GM12892 (cell line): ENCODE measurements around the gene SPATS2.
"Not testable (repeated sequence)": the region's sequence is repeated elsewhere in the genome, so short reads cannot be mapped to it uniquely, and the experiment has no call there.

Experiments used
- DNase-seq: peaks from one replicate; pipeline ENCODE4 v3.0.0; 2011; ENCODE audit not compliant: insufficient read length
- FAIRE-seq: peaks from 2 replicates; lab custom pipeline; 2011; peaks lifted over from hg19 to GRCh38; lab: Jason Lieb, UNC
- POLR2A ChIP-seq: IDR thresholded peaks from 2 replicates; pipeline ENCODE4 v1.6.1; 2011; ENCODE audit warnings: low read depth, low read length, control low read depth
- POLR2AphosphoS5 ChIP-seq: IDR thresholded peaks from 2 replicates; pipeline ENCODE4 v1.6.1; 2011; ENCODE audit warnings: low read depth, low read length, control low read depth
- TAF1 ChIP-seq: IDR thresholded peaks from 2 replicates; pipeline ENCODE4 v1.6.1; 2011; ENCODE audit warnings: low read depth, mild to moderate bottlenecking, control low read depth, low read length, borderline replicate concordance

Gene SPATS2

DNA sequence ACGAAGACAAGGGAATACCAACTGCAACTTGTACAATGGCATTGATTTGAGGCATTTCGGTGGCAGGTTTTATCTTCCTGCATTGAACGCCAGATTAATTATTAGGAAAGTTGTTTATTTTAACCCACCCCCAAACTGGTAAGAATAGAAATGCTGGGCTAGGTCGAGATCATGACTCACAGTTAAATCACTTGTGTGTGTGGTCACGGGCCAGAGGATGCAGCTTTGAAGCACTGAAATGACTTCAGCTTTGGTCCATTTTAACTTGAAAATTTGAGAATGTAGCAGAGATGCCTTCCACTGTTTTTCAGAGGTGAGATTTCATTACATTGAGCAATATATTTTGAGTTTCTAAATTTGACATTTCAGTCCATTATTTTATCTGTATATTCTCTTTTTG lies 148.0 kb downstream of the SPATS2 start:
- TF ChIP-seq POLR2A (no peak), TAF1 (no peak), POLR2AphosphoS5 (no peak)
- no peak for FAIRE-seq
- DNase-seq = no peak

DNA sequence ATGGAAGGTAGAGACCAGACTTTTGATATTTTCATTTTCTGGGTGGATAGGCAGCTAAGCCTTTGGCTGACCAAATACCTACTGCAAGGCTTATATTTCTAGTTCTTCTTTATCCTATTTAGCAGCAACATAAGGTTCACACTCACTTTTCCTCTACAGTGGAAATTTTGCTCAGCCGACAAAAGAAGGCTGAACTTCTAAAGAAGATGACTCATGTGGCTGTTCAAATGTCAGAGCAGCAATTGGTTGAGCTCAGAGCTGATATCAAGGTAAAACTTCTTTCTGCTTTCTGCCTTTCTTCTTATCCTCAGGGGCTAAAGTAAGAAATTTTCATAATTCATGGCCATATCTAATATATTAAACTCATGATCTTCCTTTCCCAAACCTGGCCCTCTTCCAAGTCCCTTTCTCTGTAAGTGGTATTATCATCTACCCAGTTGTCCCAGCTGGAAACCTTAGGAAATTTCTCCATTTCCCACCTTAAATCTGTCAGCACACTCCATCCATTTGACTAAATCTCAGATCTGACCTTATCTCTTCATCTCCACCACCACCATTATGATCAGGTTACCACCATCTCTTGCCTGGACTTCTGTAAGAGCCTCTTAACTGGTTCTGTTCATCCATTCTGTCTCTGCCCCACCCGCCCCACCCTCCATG lies 151.8 kb downstream of the SPATS2 start:
- no peak for FAIRE-seq
- DNase-seq = no peak
- no peak for TF ChIP-seq TAF1
- TF ChIP-seq POLR2A = no peak
- no peak for TF ChIP-seq POLR2AphosphoS5

DNA sequence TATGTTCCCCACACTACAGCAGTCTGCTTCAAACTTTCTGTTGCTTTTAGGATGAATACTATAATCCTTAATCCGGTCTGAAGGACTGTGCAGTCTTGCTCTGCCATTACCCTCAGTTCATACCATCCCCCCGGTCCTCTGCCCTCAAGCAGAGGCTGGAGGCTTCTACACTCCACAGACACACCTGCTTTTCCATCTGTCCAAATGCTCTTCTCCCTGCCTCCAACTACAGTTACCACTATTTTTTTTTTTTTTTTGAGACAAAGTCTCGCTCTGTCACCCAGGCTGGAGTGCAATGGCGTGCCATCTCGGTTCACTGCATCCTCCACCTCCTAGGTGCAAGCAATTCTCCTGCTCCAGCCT lies 152.3 kb downstream of the SPATS2 start:
- DNase-seq (no peak), FAIRE-seq (no peak)
- no peak for TF ChIP-seq POLR2AphosphoS5

DNA sequence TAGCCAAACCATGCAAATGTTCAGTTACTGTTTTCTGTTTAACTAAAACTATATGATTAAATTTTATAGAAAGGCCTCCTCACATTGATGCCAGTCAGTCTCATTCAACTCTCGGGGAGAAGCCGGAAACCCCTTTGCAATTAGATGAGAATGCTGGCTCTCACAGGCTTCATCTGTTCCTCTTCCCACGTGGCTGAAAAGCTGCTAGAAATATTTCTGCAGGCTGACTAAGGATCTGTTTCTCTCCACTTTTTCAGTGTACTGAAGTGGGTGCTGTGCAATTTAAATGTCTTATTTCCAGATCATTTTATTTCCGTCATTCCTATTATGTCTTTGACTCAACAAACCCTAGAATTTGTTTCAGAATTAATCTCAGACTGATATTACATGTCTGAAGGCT lies 154.1 kb downstream of the SPATS2 start:
- TF ChIP-seq POLR2A (no peak), TAF1 (no peak), POLR2AphosphoS5 (no peak)
- DNase-seq = no peak
- no peak for FAIRE-seq

DNA sequence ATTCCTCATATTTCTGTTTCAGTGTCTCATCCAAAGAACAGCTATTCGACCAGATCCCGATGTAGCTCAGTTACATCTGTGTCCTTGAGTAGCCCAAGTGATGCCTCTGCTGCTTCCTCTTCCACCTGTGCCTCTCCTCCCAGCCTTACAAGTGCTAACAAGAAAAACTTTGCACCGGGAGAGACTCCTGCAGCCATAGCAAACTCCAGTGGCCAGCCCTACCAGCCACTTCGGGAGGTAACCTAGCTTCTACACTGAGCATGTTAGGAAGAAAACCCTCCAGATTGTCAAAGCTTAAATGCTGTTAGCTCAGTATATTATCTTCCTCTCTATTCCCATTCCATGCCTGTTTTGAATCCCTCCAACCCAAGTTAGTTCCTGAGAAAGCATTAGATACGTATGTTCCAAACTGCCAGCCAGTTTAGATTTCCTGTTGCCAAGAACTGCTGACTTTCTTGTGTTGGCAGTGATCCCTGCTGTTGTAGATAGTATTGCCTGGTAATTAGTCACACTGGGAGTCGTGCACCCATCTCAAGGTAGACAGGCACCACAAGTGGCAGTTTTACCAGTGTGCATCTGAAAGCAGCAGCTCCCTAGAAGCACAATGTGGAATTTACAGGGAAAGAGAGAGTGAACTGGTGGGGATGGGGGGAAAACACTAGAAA lies 157.5 kb downstream of the SPATS2 start:
- no peak for DNase-seq
- peak; percentile 33 for FAIRE-seq
- TF ChIP-seq POLR2A (no peak), TAF1 (no peak), POLR2AphosphoS5 (no peak)

DNA sequence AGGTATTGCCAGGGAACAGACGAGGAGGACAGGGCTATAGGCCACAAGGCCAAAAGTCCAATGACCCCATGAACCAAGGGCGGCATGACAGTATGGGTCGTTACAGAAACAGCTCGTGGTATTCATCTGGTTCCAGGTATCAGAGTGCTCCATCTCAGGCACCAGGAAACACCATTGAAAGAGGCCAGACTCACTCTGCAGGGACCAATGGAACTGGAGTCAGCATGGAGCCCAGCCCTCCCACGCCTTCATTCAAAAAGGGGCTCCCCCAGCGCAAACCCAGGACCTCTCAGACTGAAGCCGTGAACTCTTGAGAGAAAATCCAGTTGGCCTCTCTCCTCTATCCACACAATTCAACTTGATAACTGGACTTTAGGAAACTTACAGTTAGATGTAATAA lies 158.7 kb downstream of the SPATS2 start:
- no peak for FAIRE-seq
- no peak for DNase-seq
- TF ChIP-seq TAF1 (no peak), POLR2A (no peak), POLR2AphosphoS5 (no peak)

DNA sequence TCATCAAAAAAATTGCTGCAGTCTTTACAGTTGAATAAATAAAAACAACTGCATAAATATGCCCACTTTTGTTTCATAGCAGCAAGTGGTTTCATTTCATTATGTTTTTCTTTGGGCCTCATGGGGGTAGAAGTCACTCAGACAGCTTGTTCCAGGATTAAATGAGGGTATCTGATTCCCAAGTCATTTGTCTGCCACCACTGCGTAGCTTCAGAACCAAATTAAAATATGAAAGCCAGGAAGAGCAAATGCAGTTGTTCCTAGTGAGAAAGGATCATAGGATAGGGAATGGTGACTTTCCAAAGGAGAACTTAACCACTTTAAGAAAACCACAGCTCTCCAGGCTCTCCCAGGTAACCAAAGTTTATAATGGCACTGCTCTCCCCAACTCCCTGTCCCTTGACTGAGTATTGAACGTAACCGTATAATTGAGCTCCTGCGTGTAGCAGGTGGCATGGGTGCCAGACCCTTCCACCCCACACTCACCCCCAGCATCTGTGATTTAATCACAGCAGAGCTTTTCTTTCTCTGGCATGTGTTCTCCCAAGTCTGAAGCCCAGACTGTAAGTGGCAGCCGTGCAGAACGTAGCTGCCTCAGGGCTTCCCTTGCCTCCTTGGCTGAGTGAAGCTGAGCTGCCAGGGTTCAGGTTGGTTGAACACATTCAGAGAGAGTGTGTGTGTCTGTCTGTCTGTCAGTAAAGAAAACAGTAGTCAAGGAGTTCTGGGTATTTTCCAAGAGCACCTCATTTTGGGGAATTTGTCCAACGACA lies 160.3 kb downstream of the SPATS2 start:
- TF ChIP-seq POLR2A (no peak), POLR2AphosphoS5 (no peak), TAF1 (no peak)
- FAIRE-seq (no peak), DNase-seq (no peak)

DNA sequence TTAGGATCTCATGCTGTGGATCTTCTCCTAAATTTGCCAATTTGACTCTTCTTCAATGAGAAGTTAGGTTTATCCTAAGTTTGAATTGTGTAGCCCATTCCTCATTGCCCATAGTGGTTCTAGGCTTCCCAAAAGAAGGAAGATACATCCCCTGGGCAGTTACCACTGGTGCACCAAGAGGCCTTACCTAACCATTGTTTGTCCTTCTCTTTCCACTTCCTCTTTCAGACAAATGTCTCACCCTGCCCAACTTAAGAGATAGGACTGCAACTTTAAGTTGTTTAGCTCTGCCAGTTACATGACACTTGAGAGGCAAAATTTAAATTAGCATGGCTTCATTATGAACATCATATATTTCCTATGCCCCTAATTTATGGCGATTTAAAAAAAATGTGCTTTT lies 162.2 kb downstream of the SPATS2 start:
- FAIRE-seq = no peak
- DNase-seq = no peak
- no peak for TF ChIP-seq POLR2A
- TF ChIP-seq POLR2AphosphoS5 = no peak
- TF ChIP-seq TAF1 = no peak

DNA sequence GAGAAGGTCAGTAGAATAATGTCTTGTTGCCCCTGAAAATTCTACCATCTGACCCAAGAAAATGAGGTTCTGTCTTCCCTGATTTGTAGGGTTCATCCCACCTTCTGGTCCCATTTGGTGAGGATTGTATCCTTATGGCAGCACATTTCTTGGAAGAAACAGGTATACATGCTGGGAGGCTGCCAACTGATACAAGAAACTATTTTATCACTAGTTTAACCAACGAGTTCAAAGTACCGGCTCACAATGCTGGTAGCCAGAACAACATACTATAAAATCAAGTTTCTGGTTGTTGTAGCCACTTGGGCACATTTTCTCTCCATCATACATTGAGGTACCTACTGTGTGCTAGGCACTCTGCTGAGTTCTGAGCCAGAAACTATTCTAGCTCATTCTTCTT lies 164.5 kb downstream of the SPATS2 start:
- FAIRE-seq (no peak), DNase-seq (no peak)
- TF ChIP-seq POLR2AphosphoS5 (no peak), TAF1 (no peak), POLR2A (no peak)

DNA sequence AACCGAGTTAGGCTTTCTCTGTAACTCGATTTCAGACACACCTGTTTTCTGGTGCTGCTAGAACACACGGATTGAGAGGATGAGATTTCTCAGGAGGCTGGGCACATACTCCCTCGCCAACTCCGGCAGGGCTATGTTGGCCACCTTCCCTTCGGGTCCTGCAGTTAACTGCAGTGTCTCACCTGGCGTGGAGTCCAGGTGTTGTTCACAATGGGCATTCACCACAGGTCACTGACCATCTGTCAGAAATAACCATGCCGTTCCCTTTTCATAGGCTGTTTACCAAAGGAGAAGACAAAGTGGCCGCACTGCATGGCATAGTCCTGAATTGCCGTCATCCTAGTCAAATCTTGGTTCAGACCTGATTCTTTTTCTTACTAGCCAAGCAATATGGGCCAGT lies 166.1 kb downstream of the SPATS2 start:
- DNase-seq (no peak), FAIRE-seq (no peak)
- no peak for TF ChIP-seq POLR2AphosphoS5
- no peak for TF ChIP-seq TAF1
- no peak for TF ChIP-seq POLR2A

DNA sequence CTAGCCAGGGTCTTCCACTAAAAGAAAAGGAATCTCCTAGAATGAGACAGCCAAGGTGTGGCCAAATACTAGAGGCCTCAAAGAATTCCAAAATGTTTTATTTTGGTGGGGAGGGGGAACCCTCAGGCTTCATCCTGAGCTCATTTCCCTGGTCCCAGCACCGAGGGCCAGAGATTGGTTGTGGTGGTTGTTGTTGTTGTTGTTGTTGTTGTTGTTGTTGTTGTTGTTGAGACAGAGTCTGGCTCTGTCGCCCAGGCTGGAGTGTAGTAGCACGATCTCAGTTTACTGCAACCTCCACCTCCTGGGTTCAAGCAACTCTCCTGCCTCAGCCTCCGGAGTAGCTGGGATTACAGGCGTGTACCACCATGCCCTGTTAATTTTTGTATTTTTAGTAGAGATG lies 166.9 kb downstream of the SPATS2 start:
- not testable (repeated sequence) for DNase-seq, FAIRE-seq

DNA sequence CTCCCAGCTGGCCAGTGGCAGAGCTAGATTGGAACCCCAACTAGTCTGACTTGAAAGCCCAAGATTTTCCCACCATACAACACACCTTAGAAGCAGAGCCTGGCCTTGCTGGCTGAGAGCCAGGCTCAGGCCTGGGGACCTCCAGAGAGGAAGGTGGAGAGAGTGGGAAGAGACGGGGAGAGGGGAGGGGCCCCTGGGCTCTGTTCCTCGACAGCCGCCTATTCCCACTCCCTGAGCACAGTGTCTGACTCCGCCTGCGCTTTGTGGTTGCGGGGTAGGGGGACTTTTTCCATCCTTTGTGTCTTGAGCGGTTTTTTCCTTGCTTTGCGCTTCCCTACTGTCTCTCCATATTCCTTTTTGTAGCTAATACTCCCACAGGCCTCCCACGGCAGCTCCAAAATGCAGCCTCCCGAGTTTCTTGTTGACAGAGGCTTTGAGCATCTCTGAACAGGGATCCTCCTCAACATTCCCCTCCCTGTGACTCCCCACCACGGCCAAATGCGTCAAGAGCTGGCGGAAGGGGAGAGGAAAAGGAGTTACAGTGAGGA lies 167.5 kb downstream of the SPATS2 start:
- no peak for TF ChIP-seq TAF1
- no peak for TF ChIP-seq POLR2A
- no peak for TF ChIP-seq POLR2AphosphoS5
- FAIRE-seq (no peak), DNase-seq (no peak)
